Activated CD4-positive, CD25-positive, alpha-beta regulatory T cell treated with anti-CD3 and anti-CD28 coated beads, Interleukin-2, amount 50 U/mL, for 24 hours (primary cell): ENCODE measurements around the gene TTC13.
A peak's percentile ranks its signal among the peaks of the same experiment; 100 is the strongest.

Experiments
- ATAC-seq, 2 donors: fragments of 150-1000 bp; cut with Tn5 transposase; one replicate each; pipeline ENCODE4 v1.10.0; 2021; ENCODE audit warnings: mild to moderate bottlenecking in 1 of 2, moderate library complexity in 1 of 2

TTC13 gene

GRCh38 chr1:230868736-230869385 lies 109.8 kb downstream of the TTC13 start:
- ATAC-seq: peak; percentile 33 to 49

DNA sequence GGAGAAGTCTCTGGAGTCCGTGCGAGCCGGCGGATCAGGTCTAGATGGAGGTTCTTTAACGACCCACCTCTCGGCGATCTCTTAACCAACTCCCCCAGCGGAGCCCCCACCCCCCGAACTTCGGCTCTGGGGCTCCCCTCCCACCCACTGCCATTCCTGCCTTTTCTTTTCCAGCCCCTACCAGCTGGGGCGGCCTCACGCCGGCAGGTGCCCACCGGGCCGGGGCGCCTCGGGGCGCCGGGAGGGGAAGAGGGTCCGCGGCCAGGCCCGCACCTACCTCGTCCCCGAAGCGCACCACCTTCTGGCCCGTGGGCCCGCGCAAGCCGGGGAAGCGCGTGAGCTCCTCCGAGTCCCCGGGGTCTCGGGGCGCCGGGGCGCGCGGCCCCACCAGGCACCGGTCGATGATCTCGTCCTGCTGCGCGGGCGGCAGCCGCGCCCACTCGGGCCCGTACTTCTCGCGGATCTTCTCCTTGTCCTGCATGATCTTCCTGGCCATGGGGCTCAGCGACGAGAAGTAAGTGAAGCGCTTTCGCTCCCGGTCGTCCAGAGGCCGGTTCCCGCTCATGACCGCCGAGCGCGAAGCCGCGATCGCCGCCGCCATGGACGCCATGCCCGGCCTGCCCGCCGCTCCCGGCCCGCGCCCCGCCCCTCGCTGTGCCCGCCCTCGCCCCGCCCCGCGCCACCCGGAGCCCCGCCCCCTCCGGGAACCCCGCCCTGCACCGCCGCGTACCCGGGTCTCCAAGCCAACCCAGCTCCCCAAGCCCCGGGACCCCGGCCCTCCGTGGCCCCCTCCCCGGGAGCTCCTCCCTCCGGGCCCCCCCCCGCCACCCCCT lies 110.5 kb downstream of the TTC13 start, which contains the start of gene C1orf198:
TSS of gene C1orf198 (minus strand) at position 619 of the 833 bp plus-strand sequence. CDS start at position 610, 9 bp downstream.
- peak; percentile 86 to 89 for ATAC-seq

- ATAC-seq: no peak
Measured at GRCh38 chr1:230867101-230867902, 111.4 kb downstream of the TTC13 start.

- ATAC-seq: no peak
Measured at GRCh38 chr1:230866171-230867070, 112.2 kb downstream of the TTC13 start.

DNA sequence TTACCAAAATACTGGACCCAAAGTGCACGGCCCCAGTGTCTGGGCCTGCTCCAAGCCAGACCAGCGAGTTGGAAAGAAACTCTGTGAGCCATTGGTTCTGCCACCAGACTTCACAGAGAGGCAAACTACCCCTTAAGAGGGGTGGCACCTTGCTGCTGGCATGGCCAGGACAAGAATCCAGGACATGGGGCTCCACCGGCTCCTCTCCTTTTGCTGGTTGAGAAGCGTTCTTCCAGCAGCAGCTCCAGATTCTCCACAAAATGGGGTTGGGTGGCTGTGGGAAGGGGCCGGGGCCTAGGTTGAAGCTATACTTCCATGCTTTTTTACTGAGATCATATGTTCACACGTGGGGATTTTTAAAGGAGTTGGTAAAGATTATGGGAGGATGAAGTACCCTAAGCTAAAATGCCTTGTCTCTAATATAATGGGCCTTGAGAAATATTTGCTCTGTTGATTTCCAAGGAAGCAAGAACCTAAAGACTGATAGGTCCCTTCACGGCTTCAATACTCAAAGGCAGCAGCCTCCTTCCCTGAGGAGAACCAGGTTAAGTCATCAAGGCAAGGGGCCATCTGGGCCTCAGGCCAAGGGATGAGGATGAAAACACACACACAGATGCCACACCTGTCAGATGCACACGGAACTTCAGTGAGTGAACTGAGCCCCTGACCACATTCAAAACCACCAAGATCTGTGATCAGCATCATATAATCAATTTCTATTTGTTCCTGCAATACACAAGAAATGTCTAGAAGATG lies 113.4 kb downstream of the TTC13 start:
- ATAC-seq: no peak

DNA sequence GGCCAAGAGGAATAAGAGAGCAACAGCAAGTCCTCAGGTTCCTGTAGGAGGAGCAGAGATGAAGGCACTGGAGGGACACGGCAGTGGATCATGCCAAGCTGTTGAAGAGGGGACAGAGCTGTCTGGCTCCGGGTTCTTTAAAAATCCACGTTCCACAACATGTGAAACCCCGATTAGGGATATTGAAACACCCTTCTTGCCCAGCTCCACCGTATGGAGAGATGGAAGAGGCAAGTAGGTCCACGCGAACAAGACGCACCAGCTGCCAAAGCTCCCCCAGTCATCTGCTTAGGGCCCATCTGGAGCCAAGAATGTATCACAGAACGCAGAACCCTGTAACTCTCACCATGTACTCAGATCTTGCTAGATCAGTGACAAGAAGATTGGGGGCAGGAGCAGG lies 114.2 kb downstream of the TTC13 start:
- ATAC-seq: no peak

GRCh38 chr1:230863449-230863848 lies 115.2 kb downstream of the TTC13 start:
- ATAC-seq: no peak

GRCh38 chr1:230861970-230862595 lies 116.6 kb downstream of the TTC13 start:
- no peak for ATAC-seq

DNA sequence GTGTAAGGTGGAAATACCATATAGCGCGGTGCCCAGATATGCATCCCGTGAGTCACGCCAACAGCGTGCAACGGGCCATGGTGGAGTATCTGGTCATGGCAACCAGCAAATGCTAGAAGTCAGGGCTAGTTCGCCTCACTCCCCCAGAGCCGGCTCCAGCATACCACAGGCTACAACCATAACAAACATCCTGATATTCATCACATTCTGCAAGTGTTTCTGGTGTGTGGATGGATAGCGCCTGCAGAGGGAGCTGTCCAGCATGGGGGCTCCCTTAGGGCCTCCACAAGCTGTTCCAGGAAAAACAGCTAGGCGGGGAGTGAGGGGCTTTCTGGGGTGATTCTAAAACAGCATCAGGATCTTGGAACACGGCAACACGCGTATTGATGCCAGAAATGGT lies 117.2 kb downstream of the TTC13 start:
- no peak for ATAC-seq

DNA sequence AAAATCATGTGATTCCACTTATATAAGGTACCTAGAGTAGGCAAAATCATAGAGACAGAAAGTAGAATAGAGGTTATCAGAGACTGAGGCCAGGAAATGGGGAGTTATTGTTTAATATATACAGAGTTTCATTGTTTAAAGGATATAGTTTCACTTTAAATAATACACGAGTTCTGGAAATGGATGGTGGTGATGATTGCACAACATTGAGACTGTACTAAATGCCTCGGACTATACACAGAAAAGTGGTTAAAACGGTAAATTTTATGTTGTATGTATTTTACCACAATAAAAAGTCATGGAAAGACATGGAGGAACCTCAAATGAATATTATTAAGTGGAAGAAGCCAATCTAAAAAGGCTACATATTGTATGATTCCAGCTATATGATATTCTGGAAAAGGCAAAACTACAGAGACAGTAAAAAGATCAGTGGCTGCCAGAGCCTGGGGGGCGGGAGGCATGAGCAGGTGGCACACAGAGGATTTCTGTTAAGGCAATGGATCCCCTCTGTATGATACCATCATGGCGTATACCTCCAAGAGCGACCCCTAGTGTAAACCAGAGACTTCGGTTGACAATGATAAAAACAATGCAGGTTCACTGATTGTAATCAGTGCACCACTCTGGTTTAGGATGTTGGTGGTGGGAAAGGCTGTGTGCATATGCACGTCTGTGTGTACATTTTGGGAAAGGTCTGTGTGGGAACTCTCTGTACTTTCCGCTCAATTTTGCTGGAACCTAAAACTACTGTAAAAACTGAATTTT lies 117.9 kb downstream of the TTC13 start:
- ATAC-seq: no peak

GRCh38 chr1:230858918-230859729 lies 119.5 kb downstream of the TTC13 start:
- ATAC-seq: no peak

GRCh38 chr1:230858236-230858820 lies 120.3 kb downstream of the TTC13 start:
- ATAC-seq: no peak

DNA sequence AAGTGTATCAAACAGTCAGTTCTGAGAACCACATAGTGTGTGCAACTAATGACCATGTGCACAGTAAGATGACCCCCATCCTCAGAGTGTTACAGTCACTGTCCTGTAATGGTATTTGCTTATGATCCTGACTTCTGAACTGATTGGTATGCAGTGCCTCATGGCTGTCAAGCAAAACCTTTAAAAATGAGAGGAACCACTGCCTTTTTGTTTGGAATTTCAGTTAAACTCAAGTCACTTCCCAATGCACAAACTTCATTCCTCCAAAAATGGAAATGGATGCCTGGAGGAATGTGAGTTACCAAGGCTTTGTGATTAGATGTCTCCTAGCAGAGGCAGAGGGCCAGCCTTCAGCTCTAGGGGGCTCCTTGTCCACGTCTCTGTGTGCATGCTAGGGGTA lies 120.8 kb downstream of the TTC13 start:
- no peak for ATAC-seq

GRCh38 chr1:230857077-230857476 lies 121.6 kb downstream of the TTC13 start:
- ATAC-seq: no peak
